Muscle of back (tissue), 11 donors: Measurements from ENCODE around the gene FAM222B. TPM values are rescaled to one million over a fixed set of nuclear protein-coding genes. Genes with fewer than 3 reads are reported as not detected.
"Not testable (repeated sequence)": the region's sequence is repeated elsewhere in the genome, so short reads cannot be mapped to it uniquely, and the experiment has no call there.

Experiments used
- DNase-seq, 3 donors: peaks; one replicate each; pipeline versions ENCODE4 v3.0.0 to v3.0.0-alpha.2; 2013
- polyA plus RNA-seq, 10 donors: library from polyadenylated mRNA; unstranded; fragments of 120-200 nt; gene quantifications; one replicate each; pipeline ENCODE4 v1.2.1, GENCODE V29; 2013; ENCODE audit not compliant: insufficient read length in 10 of 10

FAM222B gene
- polyA plus RNA-seq, 10 donors, result 11.2 to 14.1 (median 13.2) TPM

- DNase-seq, result not testable (repeated sequence)
Measured at GRCh38 chr17:28779601-28780000, 63.0 kb downstream of the FAM222B start.

DNA sequence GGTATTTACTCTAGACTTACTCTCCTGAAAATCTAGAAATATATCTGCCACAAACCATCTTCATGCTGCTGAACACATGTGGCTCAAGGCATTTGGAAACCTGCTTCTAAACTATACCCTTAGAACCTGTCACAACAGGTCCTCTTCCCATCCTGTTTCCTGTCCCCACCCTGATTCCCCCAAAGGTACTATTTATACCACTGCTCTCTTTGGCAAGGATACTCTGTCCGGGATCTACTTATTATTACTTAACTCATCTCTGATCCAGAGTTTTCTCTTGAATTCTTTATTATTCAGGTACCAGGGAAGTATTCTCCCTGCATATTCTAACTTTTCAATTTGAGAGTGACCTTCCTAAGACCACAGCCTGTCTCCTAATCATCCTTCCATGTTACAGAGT is 65.4 kb downstream of the FAM222B start:
- no peak for DNase-seq

- no peak for DNase-seq
Measured at GRCh38 chr17:28774206-28774605, 68.4 kb downstream of the FAM222B start.

DNA sequence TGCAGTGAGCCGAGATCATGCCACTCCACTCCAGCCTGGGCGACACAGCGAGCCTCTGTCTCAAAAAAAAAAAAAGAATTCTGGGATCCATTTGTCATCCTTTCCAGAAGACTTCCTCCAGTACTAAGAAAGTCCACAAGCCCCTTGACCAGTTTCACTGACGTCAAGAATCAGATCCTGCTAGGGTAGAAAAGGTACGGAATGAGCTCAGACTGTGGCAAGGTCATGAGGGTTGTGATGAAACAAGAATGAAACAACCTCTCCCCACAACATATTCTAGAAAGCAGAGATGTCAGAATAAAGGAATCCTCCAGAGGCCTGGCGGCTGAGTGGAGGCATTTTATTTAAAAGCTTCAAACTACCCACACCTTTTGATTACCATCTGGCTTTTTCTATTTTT is 68.9 kb downstream of the FAM222B start:
- DNase-seq, result no peak

DNA sequence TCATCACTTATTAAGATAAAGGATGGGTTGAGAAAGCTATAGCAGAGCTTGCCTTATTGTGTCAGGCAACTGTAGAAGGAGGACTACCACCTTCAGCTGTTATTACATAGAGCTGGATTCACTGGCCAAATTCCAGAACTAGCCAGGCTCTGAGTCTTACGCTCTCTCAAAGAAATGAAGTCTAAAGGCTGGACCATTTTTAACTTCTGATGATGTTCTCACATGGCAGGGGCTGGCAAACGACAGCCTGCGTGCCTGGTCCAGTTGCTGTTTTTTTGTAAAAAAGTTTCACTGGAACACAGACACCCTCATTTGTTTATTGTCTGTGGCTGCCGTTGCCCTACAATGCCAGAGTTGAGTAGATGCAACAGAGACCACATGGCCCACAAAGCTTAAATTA is 77.6 kb downstream of the FAM222B start:
- no peak for DNase-seq

- peak; percentile 70 to 80 (median 75) for DNase-seq
Measured at GRCh38 chr17:28763804-28764266, 78.8 kb downstream of the FAM222B start.

GRCh38 chr17:28763137-28763799 is 79.3 kb downstream of the FAM222B start:
- DNase-seq, result no peak

DNA sequence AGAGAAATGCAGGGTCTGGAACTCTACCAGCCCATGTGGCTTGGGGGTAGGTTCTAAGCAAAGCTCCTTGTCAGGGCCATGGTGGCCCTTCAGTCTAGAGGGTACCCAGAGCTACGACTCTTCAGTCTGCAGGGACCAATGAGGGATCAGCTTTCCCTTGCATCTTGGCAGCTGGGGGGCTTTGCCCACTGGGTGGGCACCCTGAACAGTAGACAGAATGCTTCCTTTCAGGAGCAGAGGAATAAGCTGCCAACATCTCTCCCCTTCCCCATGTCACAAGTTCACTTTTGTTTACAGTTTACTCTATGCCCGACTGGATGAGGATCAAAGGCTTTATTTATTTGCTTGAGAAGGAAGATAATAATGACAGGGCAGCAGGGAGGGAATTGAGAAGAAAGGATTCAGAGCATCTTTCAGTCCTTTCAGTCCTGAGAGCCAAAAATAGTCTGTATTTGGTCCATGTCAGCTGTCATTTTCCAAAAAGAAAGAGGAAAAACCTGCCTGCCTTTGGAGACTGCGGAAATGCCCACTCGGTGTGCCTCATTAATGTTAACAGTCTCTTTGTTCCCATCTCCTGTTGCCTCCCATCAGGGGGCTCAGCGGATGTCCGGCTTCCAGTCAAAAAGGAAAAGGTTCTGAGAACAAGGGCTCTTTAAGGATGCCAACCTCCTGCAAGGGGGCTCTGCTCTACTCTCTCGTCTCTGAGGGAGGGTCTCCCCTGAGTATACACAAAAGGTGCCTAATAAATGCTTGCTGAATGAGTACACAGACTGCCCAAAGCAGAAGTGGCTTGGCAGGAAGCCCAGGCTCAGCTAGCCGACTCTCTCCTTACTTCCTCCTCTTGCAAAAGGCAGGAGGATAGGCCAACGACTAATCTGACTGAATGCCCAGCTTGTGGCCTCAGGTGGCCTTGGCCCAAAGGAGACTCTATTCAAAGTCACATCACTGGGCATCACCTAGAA is 81.7 kb downstream of the FAM222B start:
- no peak for DNase-seq

- no peak for DNase-seq
Measured at GRCh38 chr17:28759256-28759865, 83.2 kb downstream of the FAM222B start.

GRCh38 chr17:28758411-28759121 is 84.0 kb downstream of the FAM222B start:
- no peak for DNase-seq

DNA sequence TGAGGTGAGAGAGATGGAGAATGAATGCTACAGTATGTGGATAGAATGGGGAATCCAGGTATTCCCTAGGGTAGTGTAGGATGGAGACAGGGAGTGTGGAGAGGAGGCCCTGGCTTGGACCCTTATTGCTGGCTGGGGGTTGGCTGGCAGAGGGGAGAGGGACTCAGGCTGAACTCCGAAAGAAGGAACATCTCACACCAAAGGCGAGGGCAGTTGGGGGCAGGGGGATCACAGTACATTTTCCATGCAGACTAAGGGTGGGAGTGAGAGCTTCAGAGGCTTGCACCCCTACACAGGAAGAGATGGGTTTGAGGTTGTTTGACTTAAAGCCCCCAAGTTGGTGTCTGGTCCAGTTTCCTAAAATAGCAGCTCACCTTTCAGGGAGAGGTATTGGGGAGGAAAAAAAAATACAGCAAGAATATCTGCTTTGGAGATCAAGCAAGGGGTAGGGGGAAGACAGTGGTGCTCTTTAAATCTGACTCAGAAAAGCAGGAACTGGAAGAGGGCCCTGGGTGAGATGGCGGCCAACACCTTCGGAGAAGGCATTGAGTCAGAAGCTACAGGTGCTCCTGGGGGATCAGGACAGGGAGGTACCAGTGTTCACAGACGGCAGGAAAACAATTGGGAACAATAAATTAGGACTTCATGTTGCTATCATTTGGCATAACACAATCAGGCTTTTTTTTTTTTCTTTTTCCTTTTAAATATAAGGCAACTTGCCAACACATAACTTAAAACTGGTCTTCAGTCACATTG is 86.4 kb downstream of the FAM222B start:
- DNase-seq, result no peak

GRCh38 chr17:28755486-28755885 is 87.1 kb downstream of the FAM222B start:
- no peak for DNase-seq

DNA sequence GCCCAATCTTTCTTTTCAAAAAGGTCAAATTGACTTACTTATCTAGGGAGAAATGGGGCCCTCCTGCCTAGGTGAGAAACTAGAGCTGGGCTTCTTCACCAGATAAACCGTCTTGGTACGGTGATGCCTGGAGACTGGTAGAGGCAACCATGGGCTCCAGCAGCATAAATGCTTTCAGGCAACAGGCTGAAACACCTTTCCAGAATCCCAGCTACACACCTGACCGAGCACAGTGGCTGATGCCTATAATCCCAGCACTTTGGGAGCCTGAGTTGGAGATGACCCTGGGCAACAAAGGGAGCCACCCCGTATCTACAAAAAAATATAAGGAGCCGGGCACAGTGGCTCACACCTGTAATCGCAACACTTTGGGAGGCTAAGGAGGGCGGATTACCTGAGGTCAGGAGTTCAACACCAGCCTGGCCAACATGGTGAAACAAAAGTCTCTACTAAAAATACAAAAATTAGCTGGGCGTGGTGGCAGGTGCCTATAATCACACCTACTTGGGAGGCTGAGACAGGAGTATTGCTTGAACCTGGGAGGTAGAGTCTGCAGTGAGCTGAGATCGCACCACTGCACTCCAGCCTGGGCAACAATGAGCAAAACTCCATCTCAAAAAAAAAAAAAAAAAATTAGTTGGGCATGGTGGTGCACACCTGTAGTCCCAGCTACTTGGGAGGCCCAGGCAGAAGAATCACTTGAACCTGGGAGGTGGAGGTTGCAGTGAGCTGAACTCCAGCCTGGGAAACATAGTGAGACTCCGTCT is 90.8 kb downstream of the FAM222B start:
- DNase-seq, result no peak

DNA sequence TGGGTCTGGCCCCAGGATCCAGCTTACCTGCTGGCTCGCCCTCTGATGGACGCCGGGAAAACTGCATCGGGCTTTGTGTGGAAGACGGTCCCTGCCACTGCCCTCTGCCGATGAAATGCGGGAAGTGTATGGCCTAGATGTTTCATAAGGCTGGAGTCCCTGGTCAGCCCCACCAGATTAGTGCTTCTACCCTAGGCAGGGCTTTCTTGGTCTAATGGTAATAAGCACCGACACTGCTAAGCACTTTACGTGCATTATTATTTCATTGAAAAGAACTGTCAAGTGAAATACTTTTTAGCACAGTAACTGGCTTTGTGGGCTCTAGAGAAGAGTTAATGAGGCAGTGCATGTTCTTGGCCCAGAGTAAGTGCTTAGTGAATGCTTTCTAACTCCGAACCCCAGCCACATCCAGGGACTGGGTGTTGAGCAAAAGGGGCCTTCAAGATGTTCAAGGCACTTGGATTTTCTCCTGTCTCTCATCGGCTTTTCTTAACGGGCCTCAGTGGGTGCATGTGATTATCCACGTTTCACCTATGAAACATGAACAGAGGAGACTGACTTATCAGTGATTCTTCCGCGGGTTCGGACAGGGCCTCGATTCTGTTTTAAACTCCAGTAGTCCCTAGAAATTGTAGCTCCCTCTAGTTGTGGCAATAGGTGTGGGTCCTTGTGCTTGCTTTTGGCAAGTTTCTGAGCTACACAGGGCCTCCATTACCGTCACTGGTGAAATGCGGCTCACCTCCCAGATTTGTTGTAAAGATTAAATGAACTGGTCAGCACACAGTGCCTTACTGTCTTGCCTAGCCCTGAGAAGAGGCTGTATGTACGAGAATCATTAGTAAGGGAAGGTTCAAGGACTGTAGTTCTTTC is 92.2 kb downstream of the FAM222B start:
- DNase-seq, result peak; percentile 88 to 94 (median 91)

GRCh38 chr17:28749516-28750177 is 92.9 kb downstream of the FAM222B start:
- DNase-seq, result no peak

- no peak for DNase-seq
Measured at GRCh38 chr17:28748852-28749515, 93.6 kb downstream of the FAM222B start.

GRCh38 chr17:28747801-28748750 is 94.5 kb downstream of the FAM222B start:
- no peak for DNase-seq
